Left ventricle myocardium inferior (tissue), 1 donor: Measurements from ENCODE around the gene NT5C3A. TPM values are rescaled to one million over a fixed set of nuclear protein-coding genes. Genes with fewer than 3 reads are reported as not detected.
A peak's percentile ranks its signal among the peaks of the same experiment; 100 is the strongest.

Experiments
- DNase-seq: peaks from one replicate; pipeline ENCODE4 v3.0.0-alpha.2; 2020
- H3K27ac ChIP-seq: fragments of 200-600 bp; replicated peaks from 2 replicates; pipeline ENCODE4 v1.8.0; 2021
- H3K27me3 ChIP-seq: fragments of 200-600 bp; 2 replicates; pipeline ENCODE4 v1.8.0; 2021; ENCODE audit warnings: low read depth
- H3K36me3 ChIP-seq: fragments of 200-600 bp; 2 replicates; pipeline ENCODE4 v1.8.0; 2021
- H3K4me1 ChIP-seq: fragments of 200-600 bp; 2 replicates; pipeline ENCODE4 v1.8.0; 2021
- H3K4me3 ChIP-seq: fragments of 200-600 bp; 2 replicates; pipeline ENCODE4 v1.8.0; 2021; ENCODE audit warnings: mild to moderate bottlenecking, moderate library complexity
- H3K9me3 ChIP-seq: fragments of 200-600 bp; replicated peaks from 2 replicates; pipeline ENCODE4 v1.8.0; 2021
- intact Hi-C: fragments of 100-400 bp; cut with micrococcal nuclease; formaldehyde crosslinking; loops from one replicate; pipeline ENCODE4 v1.11.0; 2022
- total RNA-seq: library from RNA; stranded (reverse); fragmentation: NEBNext Ultra II Directional; extraction: Animal tissue kit (Norgen Biotek cat#: 25700); gene quantifications from one replicate; pipeline ENCODE4 v1.2.1, GENCODE V29; 2021
- TF ChIP-seq, protein P1 (sequence below): fragments of 200-600 bp; IDR thresholded peaks from 2 replicates; pipeline ENCODE4 v1.8.0; 2021; ENCODE audit warnings: antibody characterized with exemption, mild to moderate bottlenecking, borderline replicate concordance
- donor health status: DM: no; HTN: yes; CAD: no; lungs with severe emphysema.

NT5C3A gene
- total RNA-seq, 1 donor from 2014 or later = 33.4 TPM

DNA sequence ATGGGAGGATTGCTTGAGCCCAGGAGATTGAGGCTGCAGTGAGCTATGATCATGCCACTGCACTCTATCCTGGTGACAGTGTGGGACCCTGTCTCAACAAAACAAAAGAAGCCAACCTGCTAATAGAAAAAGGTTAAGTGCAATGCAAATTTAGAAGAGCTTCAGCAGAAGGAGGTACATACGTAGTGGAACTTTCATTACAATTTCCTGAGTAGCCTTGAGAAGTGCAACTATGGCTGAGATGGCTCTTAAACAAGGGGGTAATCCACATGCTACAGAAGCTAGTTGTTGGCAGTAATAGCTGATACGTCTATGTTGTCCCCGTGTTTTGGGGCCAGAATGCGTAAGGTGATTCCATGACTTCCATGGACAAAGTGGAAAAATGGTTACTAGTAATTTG is 10.7 kb upstream of the NT5C3A start:
- Histone ChIP-seq H3K27me3 (no peaks in the 10 kb centered on the region), H3K4me3 (no peak overlapping the region), H3K9me3 (peaks cover 22% of the 10 kb centered on the region), H3K4me1 (peaks cover 7% of the 10 kb centered on the region), H3K27ac (no peak overlapping the region), H3K36me3 (peaks cover 3% of the 10 kb centered on the region)
- TF ChIP-seq, protein P1, sequence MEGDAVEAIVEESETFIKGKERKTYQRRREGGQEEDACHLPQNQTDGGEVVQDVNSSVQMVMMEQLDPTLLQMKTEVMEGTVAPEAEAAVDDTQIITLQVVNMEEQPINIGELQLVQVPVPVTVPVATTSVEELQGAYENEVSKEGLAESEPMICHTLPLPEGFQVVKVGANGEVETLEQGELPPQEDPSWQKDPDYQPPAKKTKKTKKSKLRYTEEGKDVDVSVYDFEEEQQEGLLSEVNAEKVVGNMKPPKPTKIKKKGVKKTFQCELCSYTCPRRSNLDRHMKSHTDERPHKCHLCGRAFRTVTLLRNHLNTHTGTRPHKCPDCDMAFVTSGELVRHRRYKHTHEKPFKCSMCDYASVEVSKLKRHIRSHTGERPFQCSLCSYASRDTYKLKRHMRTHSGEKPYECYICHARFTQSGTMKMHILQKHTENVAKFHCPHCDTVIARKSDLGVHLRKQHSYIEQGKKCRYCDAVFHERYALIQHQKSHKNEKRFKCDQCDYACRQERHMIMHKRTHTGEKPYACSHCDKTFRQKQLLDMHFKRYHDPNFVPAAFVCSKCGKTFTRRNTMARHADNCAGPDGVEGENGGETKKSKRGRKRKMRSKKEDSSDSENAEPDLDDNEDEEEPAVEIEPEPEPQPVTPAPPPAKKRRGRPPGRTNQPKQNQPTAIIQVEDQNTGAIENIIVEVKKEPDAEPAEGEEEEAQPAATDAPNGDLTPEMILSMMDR = no peak
- no peak for DNase-seq
- intact Hi-C loops = no loop called here

GRCh38 chr7:33072471-33072870 is 9.9 kb upstream of the NT5C3A start:
- no peak for DNase-seq

DNA sequence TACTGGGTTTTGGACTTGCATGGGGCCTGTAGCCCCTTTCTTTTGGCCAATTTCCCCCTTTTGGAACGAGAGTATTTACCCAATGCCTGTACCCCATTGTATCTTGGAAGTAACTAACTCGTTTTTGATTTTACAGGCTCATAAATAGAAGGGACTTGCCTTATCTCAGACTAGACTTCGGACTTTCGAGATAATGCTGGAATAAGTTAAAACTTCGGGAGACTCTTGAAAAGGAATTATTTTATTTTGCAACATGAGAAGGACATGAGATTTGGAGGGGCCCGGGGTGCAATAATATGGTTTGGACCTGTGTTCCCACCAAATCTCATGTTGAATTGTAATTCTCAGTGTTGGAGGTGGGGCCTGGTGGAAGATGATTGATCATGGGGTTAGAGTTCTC is 8.3 kb upstream of the NT5C3A start:
- H3K9me3 ChIP-seq = peaks cover 34% of the 10 kb centered on the region
- intact Hi-C loops = no loop called here
- no peak overlapping the region for H3K27ac ChIP-seq
- DNase-seq = no peak
- peaks cover 3% of the 10 kb centered on the region for H3K36me3 ChIP-seq
- H3K27me3 ChIP-seq = no peaks in the 10 kb centered on the region
- peaks cover 7% of the 10 kb centered on the region for H3K4me1 ChIP-seq
- TF ChIP-seq, protein P1 = no peak
- H3K4me3 ChIP-seq = no peak overlapping the region

More at GRCh38 chr7:33072471-33072870, 9.9 kb upstream of the NT5C3A start:
- intact Hi-C loops = no loop called here
- Histone ChIP-seq H3K4me1 (peaks cover 7% of the 10 kb centered on the region), H3K9me3 (peaks cover 22% of the 10 kb centered on the region), H3K4me3 (no peak overlapping the region), H3K27ac (peak overlapping the region; percentile 28), H3K27me3 (no peaks in the 10 kb centered on the region), H3K36me3 (peaks cover 3% of the 10 kb centered on the region)
- TF ChIP-seq, protein P1 = no peak

GRCh38 chr7:33070277-33070676 is 7.7 kb upstream of the NT5C3A start:
- no peak for DNase-seq
- TF ChIP-seq, protein P1 = no peak
- H3K4me1 ChIP-seq = peaks cover 7% of the 10 kb centered on the region
- H3K36me3 ChIP-seq = peaks cover 3% of the 10 kb centered on the region
- H3K4me3 ChIP-seq = no peak overlapping the region
- H3K27ac ChIP-seq = no peak overlapping the region
- no peaks in the 10 kb centered on the region for H3K27me3 ChIP-seq
- peaks cover 37% of the 10 kb centered on the region for H3K9me3 ChIP-seq
- intact Hi-C loops = no loop called here

- H3K27me3 ChIP-seq = no peaks in the 10 kb centered on the region
- intact Hi-C loops = no loop called here
- H3K36me3 ChIP-seq = peaks cover 3% of the 10 kb centered on the region
- H3K4me1 ChIP-seq = peaks cover 14% of the 10 kb centered on the region
- H3K4me3 ChIP-seq = no peak overlapping the region
- H3K9me3 ChIP-seq = peaks cover 37% of the 10 kb centered on the region
- TF ChIP-seq, protein P1 = no peak
- DNase-seq = no peak
- no peak overlapping the region for H3K27ac ChIP-seq
Measured at GRCh38 chr7:33067921-33068320, 5.3 kb upstream of the NT5C3A start.
